ENCODE results near the gene TMCC1. TPM values are rescaled to one million over a fixed set of nuclear protein-coding genes. Genes with fewer than 3 reads are reported as not detected.

TMCC1 gene
- total and polyA plus RNA-seq, 10 of the 15 experiments (the other 5 are each of a cell fraction or from before 2014, with no cell fraction given): 2.3 to 21.1 (median 8.4) TPM

DNA sequence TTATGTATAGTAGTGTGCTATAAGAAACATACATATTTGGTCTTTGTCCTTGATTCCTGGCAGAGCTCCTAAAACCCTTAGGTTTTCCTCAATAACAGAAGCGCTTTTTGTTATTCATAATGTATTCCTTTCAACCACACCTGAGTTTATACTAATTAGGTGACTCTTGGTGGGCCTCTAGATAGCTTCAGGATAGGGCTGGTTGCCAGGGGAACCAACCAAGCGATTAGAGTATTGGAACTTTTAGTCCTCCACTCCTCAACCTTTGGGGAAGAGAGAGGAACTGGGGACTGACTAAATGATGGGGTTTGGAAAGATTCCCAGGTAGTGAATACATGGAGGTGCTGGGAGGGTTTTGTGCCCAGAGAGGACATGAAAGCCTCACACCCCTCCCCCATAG, 24.6 kb downstream of the TMCC1 start:
- H3K4me3 ChIP-seq: no peak overlapping the region
- SMC1A ChIA-PET (ENCODE audit: uncharacterized antibody, unreplicated experiment): interaction anchor here (0.6 kb wide), 1 partner anchor 22 kb away, joined by 3 read pairs; no protein-coding TSS in a partner anchor
- TF ChIP-seq TCF7 (IDR thresholded peaks at IDR 0.05; ENCODE audit: borderline replicate concordance) (no peak), RELA (IDR thresholded peaks at IDR 0.05; ENCODE audit: borderline replicate concordance, partially characterized antibody) (no peak), MYC (IDR thresholded peaks at IDR 0.05; ENCODE audit: insufficient read depth, insufficient read length, insufficient replicate concordance, low read length, severe bottlenecking) (no peak), SIX5 (IDR thresholded peaks at IDR 0.05; ENCODE audit: low read depth, low read length, severe bottlenecking) (no peak), JUND (IDR thresholded peaks at IDR 0.05; ENCODE audit: low read depth, low read length) (no peak)
- H3K4me1 ChIP-seq (ENCODE audit: control insufficient read depth, insufficient read depth, low read length): no peaks in the 10 kb centered on the region
- no peak for FAIRE-seq
- 100% methylated on average over 2 of the region's 2 CpGs for WGBS (ENCODE audit: insufficient coverage, insufficient replicate concordance, low lambda C conversion rate, missing lambda C conversion rate)
- no peak for ATAC-seq
- no peaks in the 10 kb centered on the region for H3K9me3 ChIP-seq (replicated peaks; ENCODE audit: control insufficient read depth, insufficient read depth, low read length)
- intact Hi-C loops (cut with micrococcal nuclease; ENCODE audit: unreplicated experiment) (no loop called here), in situ Hi-C loops (cut with MboI) (no loop called here)
- CTCF ChIA-PET: interaction anchor here (0.5 to 1.0 kb wide), 2 partner anchors 10 to 42 kb away, joined by 4 read pairs; no protein-coding TSS in a partner anchor
- RAD21 ChIA-PET (ENCODE audit: unreplicated experiment): no interaction called here
- no peak overlapping the region for H3K27ac ChIP-seq (ENCODE audit: control insufficient read depth, insufficient read depth)
- H2AFZ ChIP-seq (ENCODE audit: control insufficient read depth, low read depth, low read length): no peak overlapping the region
- POLR2A ChIA-PET: no interaction called here
- no peaks in the 10 kb centered on the region for H3K27me3 ChIP-seq (replicated peaks in 1 of 2; ENCODE audit: control insufficient read depth in 2 of 2, insufficient read depth in 2 of 2, low read length in 1 of 2)
- no peaks in the 10 kb centered on the region for H4K20me1 ChIP-seq (ENCODE audit: control insufficient read depth, insufficient read depth)
- DNase-seq (ENCODE audit: low read depth, low spot score): no peak
- no peaks in the 10 kb centered on the region; the same call in 1 of the 2 replicates for H3K79me2 ChIP-seq (ENCODE audit: control insufficient read depth, insufficient read depth, low read length)
- H3K36me3 ChIP-seq (ENCODE audit: control insufficient read depth in 2 of 2, insufficient read depth in 2 of 2, low read length in 1 of 2): peaks cover 0 to 3% of the 10 kb centered on the region in 2 experiments; a peak in 1 of 4 replicates
- H3K9ac ChIP-seq (ENCODE audit: control insufficient read depth, insufficient read depth, low read length): no peak overlapping the region
- no peak overlapping the region for H3K4me2 ChIP-seq (ENCODE audit: control insufficient read depth, insufficient read depth)
- BruUV-seq (replicated peaks): no TSS peak

DNA sequence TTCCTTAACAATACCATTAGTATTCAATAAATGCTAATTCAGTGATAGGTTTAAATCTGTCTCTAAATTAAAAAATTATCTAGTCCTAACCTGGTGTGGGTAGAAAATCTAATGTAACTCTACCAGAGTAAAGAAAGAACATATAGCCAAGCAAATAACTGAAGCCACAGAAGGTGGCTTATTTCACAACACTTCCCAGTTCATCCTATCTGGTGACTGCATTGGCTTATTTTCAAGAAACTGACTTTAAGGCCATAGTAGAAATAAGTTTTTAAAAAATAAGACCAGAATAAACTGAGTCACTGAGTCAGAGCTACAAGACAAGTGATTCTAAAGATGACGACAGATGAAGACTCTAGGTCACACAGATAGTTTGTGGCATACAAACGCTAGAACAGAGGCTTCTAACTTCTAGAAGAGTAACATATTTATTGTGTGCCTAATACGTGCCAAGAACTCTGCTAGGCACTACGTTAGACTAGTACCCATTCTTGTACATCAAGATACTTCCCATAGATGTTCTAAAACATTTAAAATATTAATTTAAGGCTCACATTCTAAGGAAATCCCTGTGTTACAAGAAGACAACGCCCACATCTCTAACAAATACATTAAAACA, 25.9 kb downstream of the TMCC1 start:
- no peak overlapping the region for H3K9ac ChIP-seq (ENCODE audit: control insufficient read depth, insufficient read depth, low read length)
- H3K27me3 ChIP-seq (replicated peaks in 1 of 2; ENCODE audit: control insufficient read depth in 2 of 2, insufficient read depth in 2 of 2, low read length in 1 of 2): no peaks in the 10 kb centered on the region
- no peak overlapping the region for H3K4me3 ChIP-seq
- no peak for ATAC-seq
- H3K79me2 ChIP-seq (ENCODE audit: control insufficient read depth, insufficient read depth, low read length): no peaks in the 10 kb centered on the region; the same call in 1 of the 2 replicates
- H3K36me3 ChIP-seq (ENCODE audit: control insufficient read depth in 2 of 2, insufficient read depth in 2 of 2, low read length in 1 of 2): no peaks in the 10 kb centered on the region; a peak in 1 of 4 replicates
- H4K20me1 ChIP-seq (ENCODE audit: control insufficient read depth, insufficient read depth): no peaks in the 10 kb centered on the region
- SMC1A ChIA-PET (ENCODE audit: uncharacterized antibody, unreplicated experiment): interaction anchor here (0.5 to 0.7 kb wide), 2 partner anchors 203 to 213 kb away, joined by 3 read pairs; no protein-coding TSS in a partner anchor
- FAIRE-seq: no peak
- no peaks in the 10 kb centered on the region for H3K4me1 ChIP-seq (ENCODE audit: control insufficient read depth, insufficient read depth, low read length)
- RAD21 ChIA-PET (ENCODE audit: unreplicated experiment): no interaction called here
- no peaks in the 10 kb centered on the region for H3K9me3 ChIP-seq (replicated peaks; ENCODE audit: control insufficient read depth, insufficient read depth, low read length)
- POLR2A ChIA-PET: no interaction called here
- BruUV-seq (replicated peaks): no TSS peak
- no peak overlapping the region for H3K4me2 ChIP-seq (ENCODE audit: control insufficient read depth, insufficient read depth)
- CTCF ChIA-PET: no interaction called here
- H3K27ac ChIP-seq (ENCODE audit: control insufficient read depth, insufficient read depth): no peak overlapping the region
- H2AFZ ChIP-seq (ENCODE audit: control insufficient read depth, low read depth, low read length): no peak overlapping the region
- intact Hi-C loops (cut with micrococcal nuclease; ENCODE audit: unreplicated experiment) (no loop called here), in situ Hi-C loops (cut with MboI) (no loop called here)
- no peak for DNase-seq (ENCODE audit: low read depth, low spot score)
- WGBS (ENCODE audit: insufficient coverage, insufficient replicate concordance, low lambda C conversion rate, missing lambda C conversion rate): 96% methylated on average over 5 of the region's 5 CpGs
- TF ChIP-seq EED (IDR thresholded peaks at IDR 0.05; ENCODE audit: low read depth): no peak
- TF ChIP-seq, protein P1, sequence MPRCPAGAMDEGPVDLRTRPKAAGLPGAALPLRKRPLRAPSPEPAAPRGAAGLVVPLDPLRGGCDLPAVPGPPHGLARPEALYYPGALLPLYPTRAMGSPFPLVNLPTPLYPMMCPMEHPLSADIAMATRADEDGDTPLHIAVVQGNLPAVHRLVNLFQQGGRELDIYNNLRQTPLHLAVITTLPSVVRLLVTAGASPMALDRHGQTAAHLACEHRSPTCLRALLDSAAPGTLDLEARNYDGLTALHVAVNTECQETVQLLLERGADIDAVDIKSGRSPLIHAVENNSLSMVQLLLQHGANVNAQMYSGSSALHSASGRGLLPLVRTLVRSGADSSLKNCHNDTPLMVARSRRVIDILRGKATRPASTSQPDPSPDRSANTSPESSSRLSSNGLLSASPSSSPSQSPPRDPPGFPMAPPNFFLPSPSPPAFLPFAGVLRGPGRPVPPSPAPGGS (IDR thresholded peaks at IDR 0.05; ENCODE audit: borderline replicate concordance, insufficient read depth, low read depth, low read length, poor library complexity, severe bottlenecking): no peak
- TF ChIP-seq MEF2A (IDR thresholded peaks at IDR 0.05; ENCODE audit: insufficient read depth, low read depth, low read length): no peak
- no peak for TF ChIP-seq SIX5 (IDR thresholded peaks at IDR 0.05; ENCODE audit: low read depth, low read length, severe bottlenecking)
- TF ChIP-seq FOXM1 (IDR thresholded peaks at IDR 0.05; ENCODE audit: low read depth, low read length): no peak
- no peak for TF ChIP-seq ZNF622 (IDR thresholded peaks at IDR 0.05)
- no peak for TF ChIP-seq FOS (IDR thresholded peaks at IDR 0.05; ENCODE audit: borderline replicate concordance, extremely low read depth, insufficient read length)
- no peak for TF ChIP-seq RBBP5 (conservative IDR thresholded peaks at IDR 0.05)
- no peak for TF ChIP-seq SIN3A (IDR thresholded peaks at IDR 0.05; ENCODE audit: low read depth, low read length)
- TF ChIP-seq ZBED1 (IDR thresholded peaks at IDR 0.05; ENCODE audit: borderline replicate concordance): no peak
- no peak for TF ChIP-seq STAT1 (conservative IDR thresholded peaks at IDR 0.05)
- TF ChIP-seq ATF7 (IDR thresholded peaks at IDR 0.05; ENCODE audit: low read depth): no peak
- TF ChIP-seq TARDBP (IDR thresholded peaks at IDR 0.05; ENCODE audit: borderline replicate concordance): no peak

Data from GM12878 (cell line).